Lung (tissue), 12 donors: Measurements from ENCODE around the gene ZNF23. TPM values are rescaled to one million over a fixed set of nuclear protein-coding genes. Genes with fewer than 3 reads are reported as not detected.

Experiments
- ATAC-seq: fragments of 200-7000 bp; cut with Tn5 transposase; one replicate; pipeline ENCODE4 v1.9.1; 2020; ENCODE audit warnings: moderate number of reproducible peaks; ENCODE audit not compliant: insufficient read depth, low FRiP score
- DNase-seq, 3 donors: peaks; one replicate each; pipeline ENCODE4 v3.0.0-alpha.2; 2013 to 2017
- H3K27ac ChIP-seq, 2 donors: one replicate each; pipeline ENCODE4 v1.5.1; 2013; ENCODE audit warnings: mild to moderate bottlenecking in 2 of 2, moderate library complexity in 2 of 2, control low read depth in 1 of 2, inconsistent platforms in 1 of 2, low read depth in 1 of 2, low read length in 1 of 2
- H3K27me3 ChIP-seq, 3 donors: one replicate each; pipeline ENCODE4 v1.5.1; 2013; ENCODE audit warnings: low read length in 2 of 3; ENCODE audit not compliant: control insufficient read depth in 3 of 3, insufficient read depth in 3 of 3
- H3K36me3 ChIP-seq, 4 donors: one replicate each; pipeline ENCODE4 v1.5.1; 2013; ENCODE audit warnings: low read length in 4 of 4, mild to moderate bottlenecking in 1 of 4, moderate library complexity in 1 of 4; ENCODE audit not compliant: control insufficient read depth in 4 of 4, insufficient read depth in 4 of 4
- H3K4me1 ChIP-seq, 5 donors: one replicate each; pipeline ENCODE4 v1.5.1; 2013; ENCODE audit warnings: low read length in 5 of 5, mild to moderate bottlenecking in 2 of 5, moderate library complexity in 1 of 5; ENCODE audit not compliant: control insufficient read depth in 5 of 5, insufficient read depth in 5 of 5
- H3K4me3 ChIP-seq: one replicate; pipeline ENCODE4 v1.5.1; 2013; ENCODE audit warnings: mild to moderate bottlenecking, control low read depth, moderate library complexity
- H3K9ac ChIP-seq, 2 donors: one replicate each; pipeline ENCODE4 v1.5.1; 2013; ENCODE audit warnings: low read length in 2 of 2, control low read depth in 1 of 2; ENCODE audit not compliant: insufficient read depth in 1 of 2
- H3K9me3 ChIP-seq, 4 donors: one replicate each; pipeline ENCODE4 v1.5.1; 2013; ENCODE audit warnings: low read length in 3 of 4, mild to moderate bottlenecking in 1 of 4, moderate library complexity in 1 of 4; ENCODE audit not compliant: control insufficient read depth in 4 of 4, insufficient read depth in 3 of 4
- CTCF ChIP-seq: IDR thresholded peaks from 2 replicates; pipeline ENCODE4 v1.5.1; 2012; ENCODE audit warnings: mild to moderate bottlenecking; ENCODE audit errors: control extremely low read depth, extremely low read depth
- WGBS, 2 donors: extraction: QIAGEN DNeasy Blood & Tissue Kit; methylation state at CpG; one replicate each; pipeline ENCODE4 v1.1.7; 2013; 5-methylcytosine and 5-hydroxymethylcytosine counted together
- polyA plus RNA-seq, 2 donors: library from polyadenylated mRNA; stranded (reverse); fragments of 200-250 nt; gene quantifications; one replicate each; pipeline ENCODE4 v1.2.1, GENCODE V29; 2013
- total RNA-seq, 2 donors: library from RNA; depleted of rRNA in 1 of 2; stranded (reverse); fragments of >200 nt in 1 of 2; gene quantifications; one replicate each; pipeline ENCODE4 v1.2.1, GENCODE V29; 2014 to 2021
- donor health status: control.
- donor health status: control.
- donor health status: Bipolar disorder and iron deficiency.
- donor health status: healthy.
- donor health status: DM: yes; HTN: yes; CAD: no.

The ZNF23 gene
- total and polyA plus RNA-seq, 4 donors: 4.9 to 14.5 (median 10.9) TPM

DNA sequence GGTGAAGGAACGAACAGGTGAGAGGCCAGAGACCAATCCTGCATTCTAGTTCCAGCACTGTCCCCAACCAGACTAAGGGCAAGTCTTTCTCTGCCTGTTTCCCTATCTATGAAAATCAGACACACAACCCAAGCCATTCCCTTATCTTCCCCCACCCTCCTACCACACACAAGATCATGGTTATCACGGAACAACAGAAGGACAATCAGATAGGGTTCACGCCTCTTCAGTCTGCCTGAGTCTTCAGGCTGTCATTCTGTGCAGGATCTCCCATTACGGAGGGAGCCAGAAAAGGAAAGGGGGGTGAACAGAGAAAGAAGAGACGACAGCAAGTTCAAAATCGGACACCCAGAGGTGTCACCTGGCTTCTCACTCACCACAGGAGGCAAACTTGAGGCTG, 31.3 kb downstream of the ZNF23 start:
- Histone ChIP-seq H3K4me1 (no peaks in the 10 kb centered on the region), H3K9me3 (peaks cover 0 to 5% (median 0%) of the 10 kb centered on the region in 4 donors), H3K36me3 (no peaks in the 10 kb centered on the region), H3K4me3 (no peak overlapping the region), H3K9ac (no peak overlapping the region), H3K27me3 (peaks cover 0 to 17% (median 8%) of the 10 kb centered on the region in 3 donors), H3K27ac (no peak overlapping the region)
- DNase-seq (no peak), ATAC-seq (no peak)
- no peak for TF ChIP-seq CTCF
- 73 to 81% methylated on average over 6 of the region's 6 CpGs for WGBS, 2 donors

DNA sequence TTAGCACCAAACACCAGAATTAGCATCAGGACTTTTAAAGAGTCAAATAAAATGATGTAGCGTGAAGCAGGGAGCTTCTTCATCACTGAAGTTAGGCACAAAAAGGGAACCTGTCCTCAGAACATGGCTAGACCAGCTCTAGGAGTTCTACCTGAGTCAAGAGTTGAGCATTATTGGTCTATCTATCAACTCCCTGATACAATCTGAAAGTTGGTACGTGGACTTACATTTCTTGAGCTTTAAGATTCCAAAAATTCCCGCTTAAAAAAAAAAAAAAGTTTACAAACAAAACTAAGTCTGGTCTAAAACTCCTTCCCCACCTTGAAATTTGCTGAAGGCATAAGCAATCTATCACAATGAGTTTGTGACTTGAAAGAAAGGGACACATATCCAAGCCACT, 32.5 kb downstream of the ZNF23 start:
- DNase-seq (no peak), ATAC-seq (no peak)
- TF ChIP-seq CTCF: no peak
- Histone ChIP-seq H3K9ac (no peak overlapping the region), H3K27me3 (peaks cover 0 to 27% (median 8%) of the 10 kb centered on the region in 3 donors), H3K9me3 (peaks cover 0 to 5% (median 0%) of the 10 kb centered on the region in 4 donors), H3K4me1 (no peaks in the 10 kb centered on the region), H3K36me3 (no peaks in the 10 kb centered on the region), H3K4me3 (no peak overlapping the region), H3K27ac (no peak overlapping the region)
- WGBS, 2 donors: 79 to 83% methylated on average over 3 of the region's 3 CpGs

DNA sequence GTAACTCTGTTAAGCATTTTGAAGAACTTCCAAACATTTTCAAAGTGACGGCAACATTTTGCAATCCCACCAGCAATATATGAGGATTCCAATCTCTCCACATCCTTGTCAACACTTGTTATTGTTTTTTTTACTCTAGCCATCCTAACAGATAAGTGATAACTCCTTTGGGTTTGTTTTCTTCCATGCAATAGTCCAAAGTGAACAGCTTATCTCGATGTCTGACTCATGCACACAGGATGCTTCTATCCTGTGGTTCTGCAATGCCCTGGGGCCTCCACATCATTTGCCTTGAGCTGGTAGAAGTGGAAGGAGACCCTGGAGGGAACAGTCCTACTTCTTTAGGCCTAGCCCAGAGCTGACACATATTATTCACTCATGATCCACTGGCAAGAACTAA, 33.2 kb downstream of the ZNF23 start:
- H3K4me3 ChIP-seq: no peak overlapping the region
- 86 to 91% methylated on average over 2 of the region's 2 CpGs for WGBS, 2 donors
- no peaks in the 10 kb centered on the region for H3K4me1 ChIP-seq
- H3K36me3 ChIP-seq: no peaks in the 10 kb centered on the region
- no peak overlapping the region for H3K27ac ChIP-seq
- H3K9ac ChIP-seq: no peak overlapping the region
- H3K9me3 ChIP-seq: peaks cover 0 to 5% (median 0%) of the 10 kb centered on the region in 4 donors
- no peak for TF ChIP-seq CTCF
- no peak for ATAC-seq
- DNase-seq: no peak
- H3K27me3 ChIP-seq: peaks cover 0 to 30% (median 8%) of the 10 kb centered on the region in 3 donors

- Histone ChIP-seq H3K27ac (no peak overlapping the region), H3K9me3 (peaks cover 0 to 5% (median 0%) of the 10 kb centered on the region in 4 donors), H3K9ac (no peak overlapping the region), H3K27me3 (peaks cover 0 to 30% (median 8%) of the 10 kb centered on the region in 3 donors), H3K4me1 (no peaks in the 10 kb centered on the region), H3K36me3 (no peaks in the 10 kb centered on the region), H3K4me3 (no peak overlapping the region)
- no peak for DNase-seq
- no peak for TF ChIP-seq CTCF
- no peak for ATAC-seq
These were observed 33.7 kb downstream of the ZNF23 start for GRCh38 chr16:71428385-71428784.
